Cortex of kidney (tissue), 1 donor: ENCODE measurements around the gene TSSK2.

ENCODE experiments used
- DNase-seq: peaks from one replicate; lab custom pipeline; 2025; lab: John Stamatoyannopoulos, UW

Gene TSSK2

DNA sequence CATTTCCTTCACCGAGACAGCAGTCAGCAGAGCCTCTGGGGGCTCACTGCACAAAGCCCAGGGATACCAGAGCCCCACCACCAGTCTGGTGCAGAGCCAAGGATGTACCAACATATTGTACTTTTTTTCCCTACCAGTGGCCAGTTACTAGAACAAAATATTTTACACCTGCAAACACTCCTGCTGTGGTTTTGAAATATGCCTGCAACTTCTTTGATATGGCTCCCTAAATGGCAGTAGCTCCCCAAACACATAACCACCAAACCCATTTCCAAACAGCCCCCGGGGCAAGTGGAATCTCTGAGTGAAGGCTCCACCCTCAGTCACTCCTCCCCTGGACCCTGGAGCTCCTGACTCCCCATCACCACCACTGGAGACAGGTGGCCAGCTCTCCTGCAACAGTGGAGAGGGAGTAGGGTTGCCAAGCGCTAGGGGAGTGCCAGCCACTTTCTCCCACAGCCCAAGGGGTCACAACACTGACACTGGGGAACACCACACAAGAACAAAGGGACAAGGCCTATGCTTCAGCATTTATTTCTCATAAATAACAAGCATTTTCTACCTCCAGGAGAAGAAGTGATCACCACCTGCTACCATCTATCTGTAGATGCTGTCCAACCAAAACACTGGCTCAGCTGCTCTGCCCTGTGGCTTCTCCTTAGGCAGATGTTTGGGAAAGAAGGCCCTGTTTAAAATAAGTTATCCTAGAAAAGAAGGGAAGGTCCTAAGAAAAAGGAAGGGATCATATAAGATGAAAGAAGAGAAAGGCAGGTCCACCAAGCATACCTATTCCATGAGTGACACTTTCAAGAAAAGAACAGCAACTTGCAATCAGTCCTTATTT is 24.0 kb upstream of the TSSK2 start:
- no peak for DNase-seq

DNA sequence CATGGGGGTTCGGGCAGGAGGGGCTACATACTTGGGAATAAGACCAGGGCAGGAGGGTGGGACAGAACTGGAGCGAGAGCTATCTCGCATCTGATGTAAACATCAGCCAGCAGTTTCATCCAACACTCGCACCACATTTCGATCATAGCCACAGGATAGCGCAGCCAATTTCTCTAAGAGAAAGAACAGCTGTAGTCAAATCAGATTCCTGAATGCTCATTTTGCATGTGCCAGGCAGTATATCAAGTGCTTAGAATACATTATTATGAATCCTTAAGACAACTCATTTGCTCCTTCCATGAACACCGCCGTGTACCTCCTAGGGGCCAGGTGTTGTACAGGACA is 23.4 kb upstream of the TSSK2 start:
- no peak for DNase-seq

- no peak for DNase-seq
Observed at GRCh38 chr22:19108807-19109197, 22.3 kb upstream of the TSSK2 start.

DNA sequence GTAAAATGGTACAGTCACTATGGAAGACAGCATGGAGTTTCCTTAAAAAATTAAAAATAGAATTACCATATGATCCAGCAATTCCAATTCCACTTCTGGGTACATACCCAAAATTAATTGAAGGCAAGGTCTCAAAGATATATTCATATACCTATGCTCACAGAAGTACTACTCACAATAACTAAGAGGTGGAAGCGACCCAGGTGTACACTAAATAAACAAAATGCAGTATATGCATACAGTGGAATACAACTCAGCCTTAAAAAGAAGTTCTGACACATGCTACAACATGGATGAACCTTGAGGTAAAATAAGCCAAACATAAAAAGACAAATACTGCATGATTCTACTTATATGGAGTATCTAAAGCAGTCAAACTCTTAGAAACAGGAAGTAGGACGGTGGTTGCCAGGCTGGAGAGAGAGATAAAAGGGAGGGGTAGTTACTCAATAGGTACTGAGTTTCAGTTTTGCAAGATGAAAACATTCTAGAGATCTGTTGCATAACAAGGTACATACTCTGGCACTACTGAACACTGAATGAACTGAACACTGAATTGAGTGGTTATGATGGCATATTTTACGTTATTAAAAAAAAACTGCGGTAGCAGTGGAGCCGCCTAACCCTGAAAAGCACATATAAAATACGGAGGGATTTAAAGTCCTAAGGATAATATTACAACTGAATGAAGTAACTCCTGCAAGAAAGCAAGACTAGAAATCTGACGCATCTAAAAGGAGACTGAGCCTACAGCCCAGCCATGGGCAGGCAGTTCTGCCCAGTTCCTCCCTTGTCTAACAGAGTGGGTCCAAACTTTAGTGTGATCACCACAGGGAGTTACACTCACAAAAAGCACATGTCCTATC is 21.7 kb upstream of the TSSK2 start:
- DNase-seq: no peak

DNA sequence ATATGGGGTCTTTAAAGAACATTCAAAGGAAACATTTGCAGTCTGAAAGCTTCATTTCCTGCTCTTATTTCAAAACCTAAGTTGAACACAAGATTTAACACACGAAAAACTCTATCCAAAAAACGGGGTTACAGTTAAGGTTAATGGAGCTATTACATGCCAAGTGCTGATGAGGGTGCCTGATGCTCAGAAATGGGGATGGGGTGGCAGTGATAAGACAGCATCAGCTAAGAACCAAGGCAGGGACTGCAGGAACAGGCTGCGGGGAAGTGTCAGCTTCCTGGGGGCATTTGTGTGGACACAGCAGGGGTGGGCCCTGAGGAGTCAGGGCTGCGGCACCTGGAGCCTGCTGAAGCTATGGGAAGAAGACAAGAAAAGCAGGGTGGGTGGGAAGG is 21.0 kb upstream of the TSSK2 start:
- no peak for DNase-seq

- no peak for DNase-seq
Observed at GRCh38 chr22:19110646-19111045, 20.5 kb upstream of the TSSK2 start.

- DNase-seq: no peak
Observed at GRCh38 chr22:19111140-19111539, 20.0 kb upstream of the TSSK2 start.

DNA sequence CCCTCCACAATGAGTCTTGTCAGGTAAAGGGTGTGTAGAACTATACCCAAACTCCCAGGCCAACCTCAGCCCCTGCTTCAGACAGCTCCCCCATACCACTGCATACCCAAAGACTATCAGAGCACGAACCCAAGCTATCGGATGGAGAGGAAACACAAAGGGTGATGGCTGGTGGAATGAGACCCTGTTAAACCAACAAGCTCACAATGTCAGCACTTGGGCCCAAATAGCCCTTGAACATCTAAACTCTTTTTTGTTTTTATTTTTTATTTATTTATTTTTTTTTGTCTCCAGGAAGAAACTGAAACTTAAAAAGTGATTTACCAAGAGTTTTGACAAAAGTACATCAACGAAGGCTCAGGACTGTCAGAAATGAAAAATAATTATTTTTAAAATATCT is 19.5 kb upstream of the TSSK2 start:
- no peak for DNase-seq

- no peak for DNase-seq
Observed at GRCh38 chr22:19113429-19113828, 17.7 kb upstream of the TSSK2 start.

- DNase-seq: no peak
Observed at GRCh38 chr22:19114984-19115552, 16.0 kb upstream of the TSSK2 start.

DNA sequence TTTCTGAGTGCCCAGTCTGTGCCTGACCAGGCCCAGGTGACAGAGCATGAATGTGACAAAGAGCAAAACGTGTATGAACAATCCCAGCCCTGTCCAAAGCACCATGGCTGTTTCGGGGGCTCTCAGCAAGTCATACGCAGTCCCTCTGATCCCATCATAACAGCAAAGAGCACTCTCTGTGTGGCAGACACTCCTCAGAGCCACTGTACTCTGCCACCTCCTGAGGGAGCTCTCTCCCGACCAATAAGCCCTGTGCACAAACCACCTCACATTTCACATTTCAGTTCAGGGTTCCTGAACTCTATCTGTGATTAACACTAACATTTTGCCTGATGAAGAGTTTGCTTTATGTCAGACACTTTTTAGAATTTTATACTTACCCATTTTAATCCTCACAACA is 15.5 kb upstream of the TSSK2 start:
- no peak for DNase-seq

DNA sequence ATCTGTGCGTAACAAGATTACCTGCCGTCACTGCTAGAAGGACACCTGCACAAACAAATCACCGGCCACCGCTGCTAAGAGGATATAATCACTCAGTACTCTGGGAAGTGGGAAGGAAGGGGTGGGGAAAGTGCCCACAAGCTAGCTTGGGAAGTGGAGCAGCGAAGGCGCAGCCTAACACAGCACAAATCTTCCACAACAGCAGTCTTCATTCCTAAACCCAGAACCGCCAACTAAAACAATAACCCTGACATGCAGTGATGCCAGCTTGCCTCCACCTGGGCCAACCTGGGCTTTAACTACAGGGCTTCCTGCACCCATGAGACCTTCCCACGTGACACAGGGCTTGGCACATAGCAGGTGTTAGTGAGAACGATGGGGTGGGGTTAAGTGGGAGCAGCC is 14.0 kb upstream of the TSSK2 start:
- DNase-seq: no peak

- no peak for DNase-seq
Observed at GRCh38 chr22:19118329-19118880, 12.7 kb upstream of the TSSK2 start.

- no peak for DNase-seq
Observed at GRCh38 chr22:19119949-19120348, 11.2 kb upstream of the TSSK2 start.

DNA sequence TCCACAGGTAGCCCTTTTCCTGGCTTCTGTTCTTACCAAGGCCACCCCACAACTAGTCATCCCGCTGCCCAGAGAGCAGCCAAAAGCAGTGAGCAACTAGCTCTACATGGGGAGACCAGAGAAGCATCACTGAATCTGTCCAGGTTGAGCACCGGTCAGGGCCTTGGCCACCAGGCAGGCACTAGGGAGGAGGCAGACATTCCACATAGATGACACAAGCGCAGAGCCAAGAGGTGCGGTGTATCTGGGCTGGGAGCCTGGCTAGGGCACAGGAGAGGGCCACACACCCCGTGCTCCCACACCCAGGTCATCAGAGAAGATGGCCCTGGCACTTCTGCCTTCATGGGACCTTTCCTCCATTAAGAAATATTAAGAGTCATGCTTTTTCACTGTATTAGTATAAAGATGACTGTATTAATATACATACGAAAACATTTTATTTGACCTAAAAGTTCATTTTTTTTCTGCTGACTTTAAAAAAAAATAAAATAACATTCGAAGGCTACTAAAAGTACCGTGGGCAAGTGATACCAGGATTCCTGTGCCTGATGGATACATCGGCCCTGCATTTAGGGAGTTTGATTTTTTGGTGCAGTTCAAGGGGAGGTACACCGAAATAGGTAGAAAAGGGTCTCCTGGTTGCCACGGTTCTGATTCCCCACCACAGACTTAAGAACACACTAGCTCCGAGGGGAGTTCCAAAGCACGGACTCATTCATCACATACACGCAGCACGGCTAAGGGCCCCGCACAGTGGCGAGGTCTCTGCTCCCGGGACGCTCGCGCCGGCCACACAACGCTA is 10.1 kb upstream of the TSSK2 start:
- DNase-seq: no peak

DNA sequence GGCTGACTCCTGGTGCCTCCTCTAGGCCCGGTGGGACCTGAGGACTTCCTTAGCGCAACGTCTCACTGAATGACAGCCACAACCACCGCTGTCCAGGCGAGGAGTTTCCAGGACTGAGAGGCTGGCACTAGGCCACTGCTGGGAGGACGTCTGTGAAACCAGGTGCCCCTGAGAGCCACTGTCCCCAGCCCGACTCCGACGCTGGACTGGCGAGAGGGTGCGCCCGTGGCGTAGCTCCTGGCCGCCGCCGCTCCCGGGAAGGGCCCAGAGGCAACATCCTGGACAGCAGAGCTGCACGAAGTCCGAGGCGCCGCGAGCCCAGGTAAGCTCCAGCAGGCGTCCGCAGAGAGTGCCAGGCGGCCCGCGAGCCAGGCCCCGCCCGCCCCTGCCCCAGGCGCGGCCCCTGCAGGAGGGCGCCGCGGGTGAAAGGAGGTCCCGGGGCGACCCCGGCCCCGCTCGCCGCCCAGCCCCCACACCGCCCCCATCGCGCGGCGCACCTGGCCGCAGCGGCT is 9.4 kb upstream of the TSSK2 start:
- DNase-seq: no peak

- peak; percentile 49 for DNase-seq
Observed at GRCh38 chr22:19122143-19122751, 8.9 kb upstream of the TSSK2 start, which contains the start of gene DGCR2. TSS of gene DGCR2 (minus strand) at chr22:19122412. CDS start at chr22:19122206, 206 bp downstream.

DNA sequence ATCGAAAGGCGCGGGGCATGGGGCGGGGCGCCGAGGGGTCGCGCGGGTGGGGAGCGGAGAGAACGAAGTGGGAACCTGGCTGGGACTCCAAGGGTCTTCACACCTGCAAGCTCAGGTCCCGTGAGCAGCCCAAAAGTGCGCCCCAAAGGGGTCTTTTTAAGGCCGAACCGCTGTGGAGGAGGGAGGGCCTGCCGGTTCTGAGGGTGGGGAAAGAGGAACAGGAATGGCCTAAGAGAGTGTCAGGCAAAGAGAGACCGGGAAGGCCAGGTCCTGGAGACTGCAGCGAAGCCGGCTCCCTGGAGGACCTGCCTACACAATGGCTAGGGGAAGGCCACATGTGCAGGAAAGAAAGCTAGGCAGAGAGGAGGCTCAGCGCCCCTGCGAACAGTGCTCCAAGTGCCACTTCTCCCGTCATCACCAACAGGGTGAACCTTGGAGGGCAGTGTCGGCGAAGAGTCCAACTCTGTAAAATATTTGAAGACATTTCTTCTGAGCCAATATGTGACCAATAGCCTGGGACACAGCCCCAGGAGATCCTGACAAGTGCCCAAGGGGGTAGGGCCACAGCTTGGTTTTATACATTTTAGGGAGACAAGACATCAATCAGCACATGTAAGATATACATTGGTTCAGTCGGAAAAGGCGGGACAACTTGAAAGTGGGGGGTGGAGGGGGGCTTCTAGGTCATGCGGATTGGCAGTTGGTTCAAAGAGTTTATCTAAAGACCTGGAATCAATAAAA is 8.2 kb upstream of the TSSK2 start:
- DNase-seq: no peak

- DNase-seq: no peak
Observed at GRCh38 chr22:19123936-19124335, 7.2 kb upstream of the TSSK2 start.

GRCh38 chr22:19124377-19124776 is 6.7 kb upstream of the TSSK2 start:
- DNase-seq: no peak
